Mucosa of descending colon (tissue), 3 donors: ENCODE measurements around the gene TMEM204. TPM values are rescaled to one million over a fixed set of nuclear protein-coding genes. Genes with fewer than 3 reads are reported as not detected.

Source experiments
- ATAC-seq: fragments of 200-7000 bp; cut with Tn5 transposase; one replicate; pipeline ENCODE4 v1.9.1; 2020; ENCODE audit warnings: mild to moderate bottlenecking, moderate library complexity
- DNase-seq, 3 donors: peaks; one replicate each; pipeline ENCODE4 v3.0.0-alpha.2; 2020
- H3K36me3 ChIP-seq: fragments of 200-600 bp; one replicate; pipeline ENCODE4 v1.8.0; 2021; ENCODE audit warnings: low read depth, mild to moderate bottlenecking
- H3K4me1 ChIP-seq: fragments of 200-600 bp; one replicate; pipeline ENCODE4 v1.8.0; 2021; ENCODE audit warnings: low read depth, mild to moderate bottlenecking
- H3K4me3 ChIP-seq: fragments of 200-600 bp; one replicate; pipeline ENCODE4 v1.8.0; 2021; ENCODE audit warnings: mild to moderate bottlenecking
- H3K9me3 ChIP-seq: fragments of 200-600 bp; one replicate; pipeline ENCODE4 v1.8.0; 2021; ENCODE audit warnings: mild to moderate bottlenecking
- CTCF ChIP-seq: fragments of 200-600 bp; IDR thresholded peaks from one replicate; pipeline ENCODE4 v1.8.0; 2022; ENCODE audit warnings: antibody characterized with exemption, mild to moderate bottlenecking
- intact Hi-C, 2 donors: fragments of 100-400 bp; cut with DNase I in 1 of 2; cut with micrococcal nuclease in 1 of 2; formaldehyde crosslinking; loops; one replicate each; pipeline versions ENCODE4 v1.11.0 to v1.11.1; 2022; cut with DNase I, micrococcal nuclease
- total RNA-seq, 3 donors: library from RNA; stranded (reverse); fragmentation: NEBNext Ultra II Directional in 2 of 3; extraction: Animal tissue kit (Norgen Biotek cat#: 25700) in 2 of 3; gene quantifications; one replicate each; pipeline versions ENCODE4 v1.2.1 to v1.2.4, GENCODE V29; 2021 to 2023
- donor health status: DM: no; HTN: no; CAD: no; lungs with moderate emphysema.
- donor health status: DM: no; HTN: no; CAD: no.
- donor health status: DM: no; HTN: yes; CAD: no.

The TMEM204 gene
- total RNA-seq, 3 donors from 2014 or later = 3.4 to 10.3 (median 5.0) TPM

GRCh38 chr16:1520461-1520860 is 13.0 kb upstream of the TMEM204 start:
- Histone ChIP-seq H3K4me3 (no peak overlapping the region), H3K36me3 (no peaks in the 10 kb centered on the region), H3K9me3 (no peaks in the 10 kb centered on the region), H3K4me1 (no peaks in the 10 kb centered on the region)
- DNase-seq (no peak), ATAC-seq (no peak)
- intact Hi-C loops = no loop called here
- TF ChIP-seq CTCF = no peak

GRCh38 chr16:1523581-1524245 is 9.8 kb upstream of the TMEM204 start:
- Histone ChIP-seq H3K36me3 (no peaks in the 10 kb centered on the region), H3K4me1 (no peaks in the 10 kb centered on the region), H3K4me3 (no peak overlapping the region), H3K9me3 (no peaks in the 10 kb centered on the region)
- ATAC-seq (no peak), DNase-seq (no peak)
- no peak for TF ChIP-seq CTCF
- intact Hi-C loops = no loop called here

- Histone ChIP-seq H3K4me1 (no peaks in the 10 kb centered on the region), H3K36me3 (no peaks in the 10 kb centered on the region), H3K4me3 (no peak overlapping the region), H3K9me3 (no peaks in the 10 kb centered on the region)
- intact Hi-C loops = no loop called here
- ATAC-seq = no peak
- TF ChIP-seq CTCF = no peak
- no peak for DNase-seq
These were observed 9.1 kb upstream of the TMEM204 start for GRCh38 chr16:1524366-1524765.

GRCh38 chr16:1525871-1526607 is 7.4 kb upstream of the TMEM204 start:
- ATAC-seq (no peak), DNase-seq (no peak)
- Histone ChIP-seq H3K36me3 (no peaks in the 10 kb centered on the region), H3K4me3 (no peak overlapping the region), H3K9me3 (no peaks in the 10 kb centered on the region), H3K4me1 (no peaks in the 10 kb centered on the region)
- TF ChIP-seq CTCF = no peak
- intact Hi-C loops = no loop called here

GRCh38 chr16:1526608-1527555 is 6.6 kb upstream of the TMEM204 start:
- Histone ChIP-seq H3K9me3 (no peaks in the 10 kb centered on the region), H3K36me3 (no peaks in the 10 kb centered on the region), H3K4me1 (no peaks in the 10 kb centered on the region), H3K4me3 (no peak overlapping the region)
- ATAC-seq (no peak), DNase-seq (no peak)
- TF ChIP-seq CTCF = no peak
- intact Hi-C loops = no loop called here
